ENCODE results near the gene TSEN2.

DNA sequence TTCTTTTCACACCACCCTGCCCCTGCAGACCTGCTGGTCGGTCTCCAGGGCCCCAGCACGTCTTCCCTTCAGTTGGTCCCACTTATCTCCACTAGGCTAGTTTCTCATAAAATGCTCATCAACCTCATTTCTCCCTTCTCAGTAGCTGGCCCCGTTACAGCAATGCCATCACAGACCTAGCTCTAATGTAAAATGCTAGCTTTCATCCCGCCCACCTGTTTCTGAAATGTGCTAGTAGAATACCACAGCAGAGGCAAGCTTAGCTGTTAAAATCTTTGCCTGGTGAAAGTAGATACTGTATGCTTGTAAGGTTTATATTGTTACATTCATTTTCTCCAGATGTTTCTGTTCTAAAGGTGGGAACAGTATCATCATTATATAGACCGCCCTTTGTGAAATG is 47.9 kb downstream of the TSEN2 start:
- TF ChIP-seq POLR2A (IDR thresholded peaks at IDR 0.05): no peak
- TF ChIP-seq, protein P1, sequence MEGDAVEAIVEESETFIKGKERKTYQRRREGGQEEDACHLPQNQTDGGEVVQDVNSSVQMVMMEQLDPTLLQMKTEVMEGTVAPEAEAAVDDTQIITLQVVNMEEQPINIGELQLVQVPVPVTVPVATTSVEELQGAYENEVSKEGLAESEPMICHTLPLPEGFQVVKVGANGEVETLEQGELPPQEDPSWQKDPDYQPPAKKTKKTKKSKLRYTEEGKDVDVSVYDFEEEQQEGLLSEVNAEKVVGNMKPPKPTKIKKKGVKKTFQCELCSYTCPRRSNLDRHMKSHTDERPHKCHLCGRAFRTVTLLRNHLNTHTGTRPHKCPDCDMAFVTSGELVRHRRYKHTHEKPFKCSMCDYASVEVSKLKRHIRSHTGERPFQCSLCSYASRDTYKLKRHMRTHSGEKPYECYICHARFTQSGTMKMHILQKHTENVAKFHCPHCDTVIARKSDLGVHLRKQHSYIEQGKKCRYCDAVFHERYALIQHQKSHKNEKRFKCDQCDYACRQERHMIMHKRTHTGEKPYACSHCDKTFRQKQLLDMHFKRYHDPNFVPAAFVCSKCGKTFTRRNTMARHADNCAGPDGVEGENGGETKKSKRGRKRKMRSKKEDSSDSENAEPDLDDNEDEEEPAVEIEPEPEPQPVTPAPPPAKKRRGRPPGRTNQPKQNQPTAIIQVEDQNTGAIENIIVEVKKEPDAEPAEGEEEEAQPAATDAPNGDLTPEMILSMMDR (IDR thresholded peaks at IDR 0.05 in 8 of 11, conservative IDR thresholded peaks at IDR 0.05 in 3 of 11): no peak

Measured in spleen (tissue), 7 donors.